HCT116 (cell line): ENCODE measurements around the gene FAH.

Experiments used
- ATF3 ChIP-seq: IDR thresholded peaks from 2 replicates; pipeline ENCODE4 v1.6.1; 2012
- EGR1 ChIP-seq: IDR thresholded peaks from 2 replicates; pipeline ENCODE4 v1.6.1; 2012; ENCODE audit warnings: low read depth
- EZH2phosphoT487 ChIP-seq: fragments of 200-600 bp; IDR thresholded peaks from 2 replicates; pipeline ENCODE4 v1.6.1; 2018; ENCODE audit warnings: antibody characterized with exemption, borderline replicate concordance
- ZFX ChIP-seq: fragments of 450-650 bp; IDR thresholded peaks from 2 replicates; pipeline ENCODE4 v1.6.1; 2017

- TF ChIP-seq EZH2phosphoT487 = no peak
- no peak for TF ChIP-seq EGR1
- TF ChIP-seq ZFX = no peak
- no peak for TF ChIP-seq ATF3
These were observed 17.1 kb downstream of the FAH start for GRCh38 chr15:80169768-80170357.
